Measurements from ENCODE around the gene GPR153. TPM values are rescaled to one million over a fixed set of nuclear protein-coding genes. Genes with fewer than 3 reads are reported as not detected.

GPR153 gene
- total and polyA plus RNA-seq, 10 donors: 2.1 to 26.6 (median 12.4) TPM

DNA sequence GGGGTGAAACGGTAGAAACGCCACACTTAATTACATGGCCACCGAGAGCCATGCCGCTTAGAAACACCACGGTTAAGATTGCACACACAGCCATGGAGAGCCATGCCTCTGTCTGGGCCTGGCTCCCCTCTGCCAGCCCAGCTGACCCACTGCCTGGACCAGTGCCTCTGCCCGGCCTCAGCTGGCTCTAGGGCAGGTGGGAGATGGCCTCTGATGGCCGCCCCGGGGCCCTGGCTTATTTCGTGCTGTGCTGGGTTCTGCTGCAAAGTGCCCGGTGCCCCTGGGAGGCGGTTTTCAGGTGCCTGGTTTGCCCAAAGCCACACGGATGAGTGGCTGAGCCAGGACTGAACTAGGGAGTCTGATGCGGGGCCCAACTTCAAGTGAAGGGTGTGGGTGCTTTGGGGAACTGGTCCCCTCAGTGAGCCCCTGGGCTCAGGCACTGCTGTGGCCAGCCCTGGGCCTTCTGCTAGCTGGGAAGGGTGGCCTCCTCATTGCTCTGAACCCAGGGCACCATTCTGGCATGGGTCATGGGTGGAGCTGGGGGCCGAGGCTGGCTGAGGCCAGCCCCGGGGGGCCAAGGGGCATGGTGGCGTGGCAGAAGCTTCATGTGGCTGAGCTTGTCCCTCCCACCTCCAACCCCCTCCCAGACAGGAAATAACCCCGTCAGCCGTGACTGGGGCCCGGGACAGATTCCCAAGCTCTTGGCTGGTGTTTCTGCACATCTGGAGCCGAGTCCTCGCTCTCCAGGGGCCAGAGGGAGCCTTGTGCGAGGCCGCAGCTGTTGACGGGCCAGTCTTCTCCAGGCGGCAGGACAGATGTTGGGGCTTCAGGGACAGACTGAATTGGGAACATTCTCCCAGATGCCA, 1.9 kb upstream of the GPR153 start:
- Histone ChIP-seq H3K27ac (peak overlapping the region in 3 of 8 donors; percentile 3 to 12 (median 8)), H3K9me3 (no peaks in the 10 kb centered on the region), H3K27me3 (replicated peaks in 1 of 7) (peaks cover 0 to 54% (median 24%) of the 10 kb centered on the region in 7 donors), H3K4me1 (peaks cover 15 to 54% (median 38%) of the 10 kb centered on the region in 6 donors), H3K36me3 (no peaks in the 10 kb centered on the region), H3K4me3 (no peak overlapping the region)
- TF ChIP-seq, protein P1, sequence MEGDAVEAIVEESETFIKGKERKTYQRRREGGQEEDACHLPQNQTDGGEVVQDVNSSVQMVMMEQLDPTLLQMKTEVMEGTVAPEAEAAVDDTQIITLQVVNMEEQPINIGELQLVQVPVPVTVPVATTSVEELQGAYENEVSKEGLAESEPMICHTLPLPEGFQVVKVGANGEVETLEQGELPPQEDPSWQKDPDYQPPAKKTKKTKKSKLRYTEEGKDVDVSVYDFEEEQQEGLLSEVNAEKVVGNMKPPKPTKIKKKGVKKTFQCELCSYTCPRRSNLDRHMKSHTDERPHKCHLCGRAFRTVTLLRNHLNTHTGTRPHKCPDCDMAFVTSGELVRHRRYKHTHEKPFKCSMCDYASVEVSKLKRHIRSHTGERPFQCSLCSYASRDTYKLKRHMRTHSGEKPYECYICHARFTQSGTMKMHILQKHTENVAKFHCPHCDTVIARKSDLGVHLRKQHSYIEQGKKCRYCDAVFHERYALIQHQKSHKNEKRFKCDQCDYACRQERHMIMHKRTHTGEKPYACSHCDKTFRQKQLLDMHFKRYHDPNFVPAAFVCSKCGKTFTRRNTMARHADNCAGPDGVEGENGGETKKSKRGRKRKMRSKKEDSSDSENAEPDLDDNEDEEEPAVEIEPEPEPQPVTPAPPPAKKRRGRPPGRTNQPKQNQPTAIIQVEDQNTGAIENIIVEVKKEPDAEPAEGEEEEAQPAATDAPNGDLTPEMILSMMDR (IDR thresholded peaks at IDR 0.05 in 8 of 11, conservative IDR thresholded peaks at IDR 0.05 in 3 of 11): no peak
- TF ChIP-seq POLR2AphosphoS5 (IDR thresholded peaks at IDR 0.05) (no peak), POLR2A (IDR thresholded peaks at IDR 0.05) (no peak)
- intact Hi-C loops (cut with DNase I; ENCODE audit: low total_unique reads): no loop called here
- 76 to 91% (median 77%) methylated on average over 10 to 25 of the region's 25 CpGs for WGBS, 5 donors
- no peak for DNase-seq

DNA sequence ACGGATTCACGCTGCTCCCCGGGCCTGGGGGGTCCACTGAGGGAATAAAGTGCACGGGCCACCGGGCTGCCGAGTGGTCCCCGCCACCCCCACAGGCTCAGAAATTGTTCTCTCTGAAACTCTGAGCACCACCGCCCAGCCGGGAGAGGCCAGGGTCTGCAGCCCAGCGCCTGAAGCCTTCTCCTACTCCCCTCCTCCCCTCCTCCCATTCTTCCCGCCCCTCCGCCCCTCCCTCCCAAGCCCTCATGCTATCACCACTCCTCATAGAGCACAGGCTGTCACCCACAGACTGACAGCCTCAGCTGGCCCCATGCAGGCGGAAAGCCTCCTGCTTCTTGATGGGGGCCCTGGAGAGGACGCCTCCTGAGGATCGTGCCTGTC, 707 bp upstream of the GPR153 start:
- 10 to 22% (median 20%) methylated on average over 12 to 15 of the region's 15 CpGs for WGBS, 5 donors
- TF ChIP-seq, protein P1 (IDR thresholded peaks at IDR 0.05 in 8 of 11, conservative IDR thresholded peaks at IDR 0.05 in 3 of 11): no peak
- TF ChIP-seq POLR2AphosphoS5 (IDR thresholded peaks at IDR 0.05) (no peak), POLR2A (IDR thresholded peaks at IDR 0.05) (no peak)
- intact Hi-C loops (cut with DNase I; ENCODE audit: low total_unique reads): no loop called here
- no peaks in the 10 kb centered on the region for H3K36me3 ChIP-seq
- peak overlapping the region in 6 of 8 donors; percentile 47 to 80 (median 60) for H3K27ac ChIP-seq
- no peak for DNase-seq
- H3K4me3 ChIP-seq: peak overlapping the region in 6 of 8 donors; percentile 32 to 85 (median 62)
- H3K27me3 ChIP-seq (replicated peaks in 1 of 7): peaks cover 0 to 62% (median 24%) of the 10 kb centered on the region in 7 donors
- H3K4me1 ChIP-seq: peaks cover 15 to 58% (median 43%) of the 10 kb centered on the region in 6 donors
- no peaks in the 10 kb centered on the region for H3K9me3 ChIP-seq

DNA sequence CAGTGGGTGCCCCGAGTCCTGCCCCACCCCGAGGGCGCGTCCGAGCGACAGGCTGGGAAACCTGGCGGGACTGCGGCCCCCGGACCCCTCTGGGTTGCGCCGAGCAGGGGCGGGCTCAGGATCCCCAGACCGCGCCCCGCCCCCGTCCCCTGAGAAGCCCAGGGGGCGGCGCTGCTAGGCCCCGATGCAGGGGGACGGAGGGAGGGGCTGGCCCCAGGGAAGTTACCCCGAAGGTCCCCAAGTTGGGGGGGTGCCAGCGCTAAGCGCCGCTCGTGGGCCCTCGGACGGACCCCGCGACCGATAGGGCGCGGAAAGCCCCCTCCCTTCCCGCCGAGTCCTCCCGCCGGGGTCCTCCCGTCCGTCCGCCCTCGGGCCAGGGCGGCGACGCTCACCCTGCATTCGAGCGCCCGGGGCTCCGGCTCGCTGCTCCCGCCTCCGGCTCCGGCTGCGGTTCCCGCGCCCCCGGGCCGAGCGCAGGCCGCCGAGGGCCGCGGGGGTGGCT, 414 bp downstream of the GPR153 start:
- peak overlapping the region; percentile 55 to 85 (median 70) for H3K4me3 ChIP-seq
- H3K4me1 ChIP-seq: peaks cover 15 to 60% (median 43%) of the 10 kb centered on the region in 6 donors
- no peaks in the 10 kb centered on the region for H3K36me3 ChIP-seq
- peaks cover 0 to 62% (median 24%) of the 10 kb centered on the region in 7 donors for H3K27me3 ChIP-seq (replicated peaks in 1 of 7)
- no peaks in the 10 kb centered on the region for H3K9me3 ChIP-seq
- TF ChIP-seq, protein P1 (IDR thresholded peaks at IDR 0.05 in 8 of 11, conservative IDR thresholded peaks at IDR 0.05 in 3 of 11): no peak
- TF ChIP-seq POLR2A (IDR thresholded peaks at IDR 0.05) (no peak), POLR2AphosphoS5 (IDR thresholded peaks at IDR 0.05) (no peak)
- no peak for DNase-seq
- peak overlapping the region in 7 of 8 donors; percentile 67 to 80 (median 76) for H3K27ac ChIP-seq
- WGBS, 5 donors: 0 to 1% (median 0%) methylated on average over 1 to 61 of the region's 61 CpGs
- intact Hi-C loops (cut with DNase I; ENCODE audit: low total_unique reads): no loop called here
